Lower leg skin (tissue), 3 donors: ENCODE measurements around the gene ADAMTS10.

Source experiments
- CTCF ChIP-seq, 3 donors: fragments of 450-650 bp; IDR thresholded peaks; one replicate each; pipeline ENCODE4 v1.5.1; 2016; ENCODE audit warnings: antibody characterized with exemption in 3 of 3, mild to moderate bottlenecking in 3 of 3, moderate library complexity in 2 of 3
- POLR2A ChIP-seq, 2 donors: fragments of 450-650 bp; IDR thresholded peaks; one replicate each; pipeline ENCODE4 v1.6.1; 2016 to 2017; ENCODE audit warnings: antibody characterized with exemption in 2 of 2, mild to moderate bottlenecking in 1 of 2, moderate library complexity in 1 of 2

- no peak for TF ChIP-seq CTCF (IDR thresholded peaks at IDR 0.05)
- no peak for TF ChIP-seq POLR2A (IDR thresholded peaks at IDR 0.05)
These were observed 35.0 kb downstream of the ADAMTS10 start for GRCh38 chr19:8575467-8575997.
